CD4-positive, alpha-beta T cell treated with Interleukin-17A for 4 hours (primary cell): ENCODE results near the gene TMEM150B.

ENCODE experiments used
- DNase-seq: peaks from one replicate; pipeline ENCODE4 v3.0.0-alpha.2; 2020; ENCODE audit warnings: mixed read lengths

Gene TMEM150B

GRCh38 chr19:55275851-55276719 is 49.1 kb downstream of the TMEM150B start:
- DNase-seq = no peak

GRCh38 chr19:55273978-55274707 is 51.0 kb downstream of the TMEM150B start:
- no peak for DNase-seq

GRCh38 chr19:55272142-55272541 is 53.0 kb downstream of the TMEM150B start:
- no peak for DNase-seq

GRCh38 chr19:55270172-55270942 is 54.8 kb downstream of the TMEM150B start:
- DNase-seq = no peak

GRCh38 chr19:55269299-55269698 is 55.8 kb downstream of the TMEM150B start:
- no peak for DNase-seq

- DNase-seq = no peak
Measured at GRCh38 chr19:55266840-55267239, 58.3 kb downstream of the TMEM150B start.

GRCh38 chr19:55266404-55266803 is 58.7 kb downstream of the TMEM150B start:
- no peak for DNase-seq

- DNase-seq = no peak
Measured at GRCh38 chr19:55265723-55266386, 59.3 kb downstream of the TMEM150B start.

GRCh38 chr19:55265173-55265572 is 60.0 kb downstream of the TMEM150B start:
- no peak for DNase-seq

GRCh38 chr19:55264531-55264930 is 60.6 kb downstream of the TMEM150B start:
- DNase-seq = no peak
